Epidermal melanocyte (primary cell): ENCODE results near the gene MAP9.
"Not testable (repeated sequence)": the region's sequence is repeated elsewhere in the genome, so short reads cannot be mapped to it uniquely, and the experiment has no call there.

Source experiments
- DNase-seq: peaks from one replicate; pipeline ENCODE4 v3.0.0; 2011; ENCODE audit warnings: low spot score; ENCODE audit not compliant: insufficient read length

MAP9 gene

DNA sequence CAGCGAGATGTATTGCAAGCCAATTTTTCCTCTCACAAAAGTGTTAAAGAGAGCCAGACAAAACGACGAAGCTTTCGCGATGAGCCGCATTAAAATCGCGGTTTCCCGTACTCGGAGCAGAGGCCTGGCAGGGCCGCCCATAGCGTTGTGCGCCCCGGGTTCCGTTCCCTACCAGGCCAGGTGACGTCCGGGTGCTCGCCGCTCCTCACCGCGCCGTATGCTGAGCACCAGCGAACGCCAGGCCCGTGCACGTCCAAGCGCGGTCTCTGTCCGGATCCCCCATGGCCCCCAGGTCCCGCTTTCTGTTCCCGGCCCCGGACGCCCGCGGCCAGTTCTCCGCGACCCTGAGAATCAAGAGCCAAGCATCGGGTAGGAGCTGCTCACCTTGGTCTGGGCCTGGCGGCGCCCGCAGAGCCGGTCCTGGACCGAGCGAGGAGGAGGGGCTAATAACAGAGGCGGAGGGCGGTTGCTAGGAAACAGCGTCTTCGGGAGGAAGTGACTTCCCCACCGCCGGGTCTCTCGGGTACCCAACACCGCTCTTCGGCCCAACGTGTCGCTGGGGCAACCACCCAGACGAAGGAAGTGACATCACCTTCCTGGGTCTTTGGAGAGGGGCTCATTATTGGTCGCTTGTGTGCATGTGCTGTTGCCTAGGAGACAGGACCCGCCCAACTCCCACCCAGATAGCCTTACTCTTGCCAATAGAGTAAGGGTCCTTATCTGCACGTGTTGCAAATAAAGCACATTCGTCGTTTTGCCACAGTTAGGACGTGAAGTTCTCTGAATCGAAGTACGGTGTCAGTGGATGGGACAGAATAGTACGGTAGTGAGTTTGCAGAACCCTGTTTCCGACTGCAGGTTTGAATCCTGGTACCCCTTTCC, at the start of gene MAP9:
MAP9 (minus strand) TSS at position 579 of the 882 bp plus-strand sequence. CDS start 1,115 bp downstream, outside the sequence.
- DNase-seq = peak; percentile 77

DNA sequence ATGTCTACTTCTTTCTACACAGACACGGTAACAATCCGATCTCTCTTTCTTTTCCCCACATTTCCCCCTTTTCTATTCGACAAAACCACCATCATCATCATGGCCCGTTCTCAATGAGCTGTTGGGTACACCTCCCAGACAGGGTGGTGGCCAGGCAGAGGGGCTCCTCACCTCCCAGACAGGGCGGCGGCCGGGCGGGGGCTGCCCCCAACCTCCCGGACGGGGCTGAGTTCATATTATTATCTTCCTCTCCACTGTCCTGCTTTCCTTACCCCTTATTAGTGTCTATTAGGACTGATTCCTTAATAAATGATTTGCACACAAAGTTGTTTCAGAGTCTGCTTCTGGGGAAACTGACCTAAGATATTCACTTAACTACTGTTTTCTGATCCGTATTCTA, 48.0 kb upstream of the MAP9 start:
- not testable (repeated sequence) for DNase-seq

DNA sequence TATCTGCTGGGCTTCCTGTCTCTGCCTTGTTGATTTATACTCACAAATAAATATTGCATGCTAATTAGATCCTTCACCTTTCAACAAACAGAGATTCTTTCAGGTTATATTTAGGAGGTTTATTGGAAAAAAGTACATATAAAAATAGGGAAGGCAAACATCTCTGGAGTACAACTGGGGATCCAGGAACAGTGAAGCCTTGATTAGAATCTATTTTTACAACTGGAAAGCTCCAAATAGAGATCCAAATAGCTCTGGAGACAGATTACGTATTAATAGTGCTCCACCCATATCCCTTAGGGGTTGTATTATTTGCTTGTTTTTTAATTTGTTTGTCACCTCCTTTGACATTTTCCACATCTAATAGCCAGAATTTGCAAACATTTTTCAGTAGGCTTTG, 46.9 kb upstream of the MAP9 start:
- no peak for DNase-seq

DNA sequence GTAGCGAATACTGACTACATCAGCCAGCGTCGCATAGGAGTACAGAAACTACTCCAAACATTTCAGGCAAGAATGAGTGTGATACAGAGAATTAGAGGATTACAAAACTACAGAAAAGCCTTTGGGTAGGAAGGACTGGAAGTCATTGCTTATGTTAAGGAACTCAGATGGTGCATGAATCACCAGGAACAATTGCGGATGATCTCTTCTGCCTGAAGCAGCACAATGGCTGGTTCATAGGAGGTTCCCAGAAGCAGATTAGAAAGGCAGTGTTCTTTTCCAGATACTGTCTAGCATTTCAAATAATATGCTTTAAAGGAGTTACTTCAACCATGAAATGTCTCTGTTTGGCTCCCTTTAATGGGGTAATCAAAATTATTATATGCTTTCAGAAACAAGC, 42.5 kb upstream of the MAP9 start:
- no peak for DNase-seq

GRCh38 chr4:155415662-155416061, 38.9 kb upstream of the MAP9 start:
- DNase-seq = no peak

GRCh38 chr4:155413451-155413850, 36.7 kb upstream of the MAP9 start:
- DNase-seq = no peak

GRCh38 chr4:155411546-155411945, 34.8 kb upstream of the MAP9 start:
- DNase-seq = no peak

GRCh38 chr4:155408796-155409195, 32.0 kb upstream of the MAP9 start:
- DNase-seq = no peak

- DNase-seq = no peak
Observed at GRCh38 chr4:155407480-155407879, 30.7 kb upstream of the MAP9 start.

GRCh38 chr4:155405059-155405458, 28.3 kb upstream of the MAP9 start:
- no peak for DNase-seq

DNA sequence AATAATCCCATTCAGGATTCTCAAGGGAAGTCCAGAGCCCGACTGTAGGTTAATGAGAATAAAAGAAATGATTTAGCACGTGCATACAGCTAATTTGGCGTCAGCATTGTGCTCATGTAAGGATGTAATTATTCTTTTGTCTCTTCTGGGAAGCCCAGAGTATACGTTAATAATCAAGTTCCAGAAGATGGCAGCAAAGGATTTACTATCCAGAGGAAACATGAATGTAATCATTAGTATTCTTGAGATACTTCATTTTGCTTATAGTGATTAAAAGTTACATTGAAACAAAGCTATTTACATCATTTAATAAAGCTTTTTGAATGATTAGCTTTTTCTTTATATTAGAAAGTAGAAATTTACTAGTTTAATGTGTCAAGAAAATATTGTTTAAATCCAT, 27.1 kb upstream of the MAP9 start:
- peak; percentile 32 for DNase-seq

- no peak for DNase-seq
Observed at GRCh38 chr4:155402941-155403340, 26.2 kb upstream of the MAP9 start.

- DNase-seq = no peak
Observed at GRCh38 chr4:155400893-155401292, 24.1 kb upstream of the MAP9 start.

DNA sequence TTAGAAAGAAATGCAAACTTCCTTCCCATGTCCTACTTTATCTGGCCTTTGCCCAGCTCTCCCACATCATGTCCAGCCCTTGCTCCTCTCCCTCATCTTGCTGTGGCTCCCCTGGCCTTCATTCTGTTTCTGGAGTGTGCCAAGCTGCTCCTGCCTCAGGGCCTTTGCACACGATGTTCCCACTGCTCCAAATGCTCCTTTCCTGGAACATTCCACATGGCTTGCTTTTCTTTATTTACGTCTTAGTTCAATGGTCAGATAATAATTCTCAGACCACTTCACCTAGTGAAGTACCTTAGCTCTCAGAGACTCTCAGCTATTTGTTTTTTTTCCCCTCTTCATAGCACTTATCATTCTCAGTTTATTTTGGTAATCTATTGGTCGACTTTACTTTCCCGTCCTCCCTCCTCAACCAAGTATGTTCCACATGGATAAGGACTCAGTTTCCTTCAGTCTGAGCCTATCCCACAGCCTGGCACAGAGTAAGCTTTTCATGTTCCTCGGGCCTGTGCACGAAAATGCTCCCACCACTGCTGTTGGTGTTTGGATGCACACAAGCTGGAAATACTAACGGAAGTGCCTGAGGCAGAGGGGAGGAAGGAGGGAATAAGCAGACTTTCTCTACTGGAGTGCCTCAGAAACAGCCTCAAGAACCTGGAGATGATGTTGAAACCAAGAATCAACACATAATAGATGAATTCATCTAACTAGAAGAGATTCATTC, 23.4 kb upstream of the MAP9 start:
- no peak for DNase-seq

DNA sequence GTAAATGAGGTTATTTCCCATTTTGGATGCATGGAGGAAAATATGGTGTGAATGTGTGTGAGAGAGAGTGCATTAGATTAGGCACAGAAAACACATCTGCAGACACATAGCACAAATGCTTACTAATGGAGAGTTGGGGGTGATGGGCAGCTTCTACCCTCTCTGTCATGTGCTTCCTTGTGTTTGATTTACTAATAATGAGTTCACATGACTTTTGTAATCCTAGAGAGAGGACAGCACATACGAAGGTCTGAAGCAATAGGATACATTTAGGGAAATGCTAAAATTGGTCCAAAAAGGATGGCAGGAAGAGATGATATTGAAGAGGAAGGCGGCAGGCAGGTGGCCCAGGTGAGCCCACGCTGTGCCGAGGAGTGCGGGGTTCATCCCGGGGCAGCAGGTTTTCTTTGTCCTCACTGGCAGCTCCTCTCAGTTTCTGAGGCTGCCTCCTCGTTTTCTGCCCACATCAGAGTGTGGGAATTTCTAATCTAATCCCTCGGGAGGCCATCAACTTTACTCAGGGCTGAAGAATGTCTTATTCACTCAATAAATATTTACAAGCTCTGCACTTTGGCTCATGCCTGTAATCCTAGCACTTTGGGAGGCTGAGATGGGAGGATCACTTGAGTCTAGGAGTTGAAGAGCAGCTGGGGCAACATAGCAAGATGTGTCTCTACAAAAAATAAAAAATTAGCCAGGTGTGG, 15.9 kb upstream of the MAP9 start:
- no peak for DNase-seq

GRCh38 chr4:155391932-155392331, 15.2 kb upstream of the MAP9 start:
- no peak for DNase-seq

- DNase-seq = no peak
Observed at GRCh38 chr4:155388162-155388561, 11.4 kb upstream of the MAP9 start.

GRCh38 chr4:155383541-155383940, 6.8 kb upstream of the MAP9 start:
- no peak for DNase-seq

DNA sequence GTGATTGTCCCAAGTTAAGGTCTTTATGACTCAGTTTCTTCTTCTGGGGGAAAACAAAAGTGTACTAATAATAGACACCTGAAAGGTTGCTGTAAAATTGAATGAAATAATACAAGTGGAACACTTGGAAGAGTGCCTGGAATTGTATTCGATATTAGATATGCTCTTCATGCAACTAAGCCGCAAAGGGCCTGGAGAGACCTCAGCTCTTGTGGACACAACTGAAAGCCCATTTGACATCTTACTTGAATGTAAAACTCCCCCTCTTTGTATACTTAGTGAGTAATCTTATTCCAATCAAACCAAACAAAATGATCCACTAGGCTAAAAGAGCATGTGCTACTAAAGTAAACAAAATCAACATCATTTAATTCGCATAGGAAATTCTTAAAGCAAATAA, 511 bp upstream of the MAP9 start:
- DNase-seq = no peak

GRCh38 chr4:155371432-155372043, 5.2 kb downstream of the MAP9 start:
- no peak for DNase-seq

GRCh38 chr4:155367608-155368007, 9.2 kb downstream of the MAP9 start:
- DNase-seq = no peak
